Measurements from ENCODE around the gene ZNF846.

ZNF846 gene

DNA sequence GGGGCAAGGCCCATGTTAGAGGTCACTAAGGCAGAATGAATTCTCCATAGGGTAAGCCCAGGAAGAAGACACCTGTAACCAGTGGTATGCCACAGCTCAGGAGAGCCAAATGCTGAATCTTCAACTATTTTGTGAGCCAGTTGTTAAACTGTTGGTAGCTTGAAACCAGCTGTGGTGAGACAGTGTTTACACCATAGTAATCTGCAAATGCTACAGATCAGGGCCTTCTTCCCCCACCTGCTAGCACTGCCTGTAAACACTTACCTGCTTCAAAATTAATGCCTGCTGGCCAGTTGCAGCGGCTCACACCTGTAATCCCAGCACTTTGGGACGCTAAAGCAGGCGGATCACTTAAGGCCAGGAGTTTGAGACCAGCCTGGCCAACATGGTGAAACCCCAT lies 38.3 kb upstream of the ZNF846 start:
- Histone ChIP-seq H3K27ac (ENCODE audit: extremely low read depth, low read depth, low read length) (no peak overlapping the region), H3K4me1 (ENCODE audit: control insufficient read depth, insufficient read depth, low read length) (no peaks in the 10 kb centered on the region), H3K36me3 (ENCODE audit: control insufficient read depth in 2 of 2, insufficient read depth in 1 of 2, low read length in 2 of 2) (peaks cover 23 to 51% of the 10 kb centered on the region in 2 experiments; a peak in 2 of 3 replicates), H3K4me3 (ENCODE audit: low read depth, low read length) (no peak overlapping the region), H3K9me3 (ENCODE audit: control insufficient read depth, insufficient read depth, low read depth, low read length) (no peaks in the 10 kb centered on the region)
- ChIA-PET POLR2A (interaction anchor here (1.0 to 1.7 kb wide), 2 partner anchors 12 to 21 kb away, joined by 3 to 7 read pairs; partner anchors contain the start of genes FBXL12 and UBL5), CTCF (interaction anchor here (0.8 to 2.8 kb wide), 3 partner anchors 8 to 181 kb away, joined by 5 to 10 read pairs (median 6); no protein-coding TSS in a partner anchor)
- no peak for TF ChIP-seq ZSCAN30 (tag by site-specific recombination; IDR thresholded peaks at IDR 0.05)
- TF ChIP-seq, protein P1, sequence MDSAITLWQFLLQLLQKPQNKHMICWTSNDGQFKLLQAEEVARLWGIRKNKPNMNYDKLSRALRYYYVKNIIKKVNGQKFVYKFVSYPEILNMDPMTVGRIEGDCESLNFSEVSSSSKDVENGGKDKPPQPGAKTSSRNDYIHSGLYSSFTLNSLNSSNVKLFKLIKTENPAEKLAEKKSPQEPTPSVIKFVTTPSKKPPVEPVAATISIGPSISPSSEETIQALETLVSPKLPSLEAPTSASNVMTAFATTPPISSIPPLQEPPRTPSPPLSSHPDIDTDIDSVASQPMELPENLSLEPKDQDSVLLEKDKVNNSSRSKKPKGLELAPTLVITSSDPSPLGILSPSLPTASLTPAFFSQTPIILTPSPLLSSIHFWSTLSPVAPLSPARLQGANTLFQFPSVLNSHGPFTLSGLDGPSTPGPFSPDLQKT (IDR thresholded peaks at IDR 0.05; ENCODE audit: borderline replicate concordance, low read depth, low read length): no peak
- no peak for TF ChIP-seq ZNF530 (tag by site-specific recombination; IDR thresholded peaks at IDR 0.05; ENCODE audit: low read depth)
- TF ChIP-seq ZBTB6 (tag by site-specific recombination; IDR thresholded peaks at IDR 0.05): no peak
- TF ChIP-seq AEBP2 (tag by site-specific recombination; IDR thresholded peaks at IDR 0.05; ENCODE audit: borderline replicate concordance): no peak
- TF ChIP-seq ZNF155 (tag by site-specific recombination; IDR thresholded peaks at IDR 0.05): no peak

GRCh38 chr19:9801976-9802375 lies 33.4 kb upstream of the ZNF846 start:
- CTCF ChIA-PET: interaction anchor here (0.6 kb wide), 1 partner anchor 177 kb away, joined by 3 read pairs; no protein-coding TSS in a partner anchor
- H3K36me3 ChIP-seq (ENCODE audit: control insufficient read depth in 2 of 2, insufficient read depth in 1 of 2, low read length in 2 of 2): peaks cover 8 to 12% of the 10 kb centered on the region in 2 experiments; a peak in 2 of 3 replicates
- no peaks in the 10 kb centered on the region for H3K9me3 ChIP-seq (ENCODE audit: control insufficient read depth, insufficient read depth, low read depth, low read length)
- POLR2A ChIA-PET: interaction anchor here (0.7 kb wide), 1 partner anchor 229 kb away, joined by 3 read pairs; no protein-coding TSS in a partner anchor
- no peak for TF ChIP-seq MYNN (tag by site-specific recombination; IDR thresholded peaks at IDR 0.05; ENCODE audit: borderline replicate concordance)
- no peak for TF ChIP-seq ZNF121 (tag by site-specific recombination; IDR thresholded peaks at IDR 0.05)
- no peak for TF ChIP-seq ZNF660 (tag by site-specific recombination; IDR thresholded peaks at IDR 0.05)
- TF ChIP-seq, protein P2, sequence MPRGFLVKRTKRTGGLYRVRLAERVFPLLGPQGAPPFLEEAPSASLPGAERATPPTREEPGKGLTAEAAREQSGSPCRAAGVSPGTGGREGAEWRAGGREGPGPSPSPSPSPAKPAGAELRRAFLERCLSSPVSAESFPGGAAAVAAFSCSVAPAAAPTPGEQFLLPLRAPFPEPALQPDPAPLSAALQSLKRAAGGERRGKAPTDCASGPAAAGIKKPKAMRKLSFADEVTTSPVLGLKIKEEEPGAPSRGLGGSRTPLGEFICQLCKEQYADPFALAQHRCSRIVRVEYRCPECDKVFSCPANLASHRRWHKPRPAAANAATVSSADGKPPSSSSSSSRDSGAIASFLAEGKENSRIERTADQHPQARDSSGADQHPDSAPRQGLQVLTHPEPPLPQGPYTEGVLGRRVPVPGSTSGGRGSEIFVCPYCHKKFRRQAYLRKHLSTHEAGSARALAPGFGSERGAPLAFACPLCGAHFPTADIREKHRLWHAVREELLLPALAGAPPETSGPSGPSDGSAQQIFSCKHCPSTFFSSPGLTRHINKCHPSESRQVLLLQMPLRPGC (tag by site-specific recombination; IDR thresholded peaks at IDR 0.05): no peak
- TF ChIP-seq ATF2 (tag by site-specific recombination; IDR thresholded peaks at IDR 0.05; ENCODE audit: low read depth): no peak
- TF ChIP-seq ZNF155 (tag by site-specific recombination; IDR thresholded peaks at IDR 0.05): no peak
- TF ChIP-seq KLF16 (tag by site-specific recombination; IDR thresholded peaks at IDR 0.05): no peak
- no peak for TF ChIP-seq GLIS2 (tag by site-specific recombination; IDR thresholded peaks at IDR 0.05)
- TF ChIP-seq, protein P3, sequence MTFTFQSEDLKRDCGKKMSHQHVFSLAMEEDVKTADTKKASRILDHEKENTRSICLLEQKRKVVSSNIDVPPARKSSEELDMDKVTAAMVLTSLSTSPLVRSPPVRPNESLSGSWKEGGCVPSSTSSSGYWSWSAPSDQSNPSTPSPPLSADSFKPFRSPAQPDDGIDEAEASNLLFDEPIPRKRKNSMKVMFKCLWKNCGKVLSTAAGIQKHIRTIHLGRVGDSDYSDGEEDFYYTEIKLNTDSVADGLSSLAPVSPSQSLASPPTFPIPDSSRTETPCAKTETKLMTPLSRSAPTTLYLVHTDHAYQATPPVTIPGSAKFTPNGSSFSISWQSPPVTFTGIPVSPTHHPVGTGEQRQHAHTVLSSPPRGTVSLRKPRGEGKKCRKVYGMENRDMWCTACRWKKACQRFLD (tag by site-specific recombination; IDR thresholded peaks at IDR 0.05): no peak
- TF ChIP-seq ZNF571 (tag by site-specific recombination; IDR thresholded peaks at IDR 0.05): no peak
- TF ChIP-seq ZNF596 (tag by site-specific recombination; IDR thresholded peaks at IDR 0.05): no peak
- no peak overlapping the region for H3K27ac ChIP-seq (ENCODE audit: extremely low read depth, low read depth, low read length)
- H3K4me3 ChIP-seq (ENCODE audit: low read depth, low read length): no peak overlapping the region
- H3K4me1 ChIP-seq (ENCODE audit: control insufficient read depth, insufficient read depth, low read length): no peaks in the 10 kb centered on the region
